A549 (cell line): Measurements from ENCODE around the gene GCK. TPM values are rescaled to one million over a fixed set of nuclear protein-coding genes. Genes with fewer than 3 reads are reported as not detected.
A peak's percentile ranks its signal among the peaks of the same experiment; 100 is the strongest.

ENCODE experiments used
- ATAC-seq, 2 experiments: fragments of 200-7000 bp in 1 of 2; fragments of >200 bp in 1 of 2; cut with Nextera tagmentation in 1 of 2; cut with Tn5 transposase in 1 of 2; 3 replicates each; pipeline versions ENCODE4 v1.8.0 to v1.9.1; 2018 to 2020; ENCODE audit warnings: mild to moderate bottlenecking in 1 of 2, moderate library complexity in 1 of 2
- CTCF ChIA-PET: fragments of 300-600 bp; sonication (Branson Sonifier 250); formaldehyde crosslinking; extraction: SDS; loops from one replicate; lab custom pipeline; 2021; ENCODE audit warnings: antibody characterized with exemption, inconsistent platforms; lab: Yijun Ruan, JAX
- POLR2A ChIA-PET: fragments of 350-600 bp; formaldehyde crosslinking; extraction: SDS; loops from one replicate; lab custom pipeline; 2021; ENCODE audit warnings: antibody characterized with exemption, inconsistent platforms; lab: Yijun Ruan, JAX
- DNase-seq, 2 experiments: peaks; one replicate each; pipeline versions ENCODE4 v3.0.0 to v3.0.0-alpha.2; 2011 to 2016; ENCODE audit warnings: low read depth in 1 of 2, low spot score in 1 of 2
- FAIRE-seq: peaks from 2 replicates; lab custom pipeline; 2011; peaks lifted over from hg19 to GRCh38; lab: Jason Lieb, UNC
- H3K27ac ChIP-seq, 2 experiments: fragments of >200 bp; sonication (Bioruptor Twin); formaldehyde crosslinking; 3 replicates each; pipeline ENCODE4 v1.5.1; 2016 to 2017
- H3K4me1 ChIP-seq: fragments of >200 bp; sonication (Bioruptor Twin); formaldehyde crosslinking; 3 replicates; pipeline ENCODE4 v1.6.1; 2016
- H3K4me2 ChIP-seq: fragments of >200 bp; sonication (Bioruptor Twin); formaldehyde crosslinking; 3 replicates; pipeline ENCODE4 v1.6.1; 2016
- H3K4me3 ChIP-seq: fragments of >200 bp; sonication (Bioruptor Twin); formaldehyde crosslinking; 3 replicates; pipeline ENCODE4 v1.5.1; 2016
- H3K9me3 ChIP-seq: fragments of >200 bp; sonication (Bioruptor Twin); formaldehyde crosslinking; 3 replicates; pipeline ENCODE4 v1.6.1; 2016
- BCL3 ChIP-seq: fragments of >200 bp; sonication (Bioruptor Twin); formaldehyde crosslinking; IDR thresholded peaks from 3 replicates; pipeline ENCODE4 v1.6.1; 2016
- CBX8 ChIP-seq: fragments of 200-600 bp; sonication (generic); IDR thresholded peaks from 2 replicates; pipeline ENCODE4 v1.6.1; 2016
- CEBPB ChIP-seq, 2 experiments: fragments of >200 bp in 1 of 2; sonication (Bioruptor Twin) in 1 of 2; formaldehyde crosslinking in 1 of 2; IDR thresholded peaks; 2 replicates each; pipeline ENCODE4 v1.6.1; 2012 to 2016
- CHD2 ChIP-seq: fragments of 150-350 bp; IDR thresholded peaks from 2 replicates; pipeline ENCODE4 v1.6.1; 2014; ENCODE audit warnings: low read length; ENCODE audit not compliant: partially characterized antibody
- CHD4 ChIP-seq: fragments of 200-600 bp; sonication (generic); IDR thresholded peaks from 2 replicates; pipeline ENCODE4 v1.6.1; 2016; ENCODE audit warnings: antibody characterized with exemption, mild to moderate bottlenecking, borderline replicate concordance
- HMGXB4 ChIP-seq: fragments of 250-450 bp; sonication (Bioruptor Pico); IDR thresholded peaks from 2 replicates; pipeline ENCODE4 v1.5.0; 2021; ENCODE audit warnings: mild to moderate bottlenecking, moderate library complexity, borderline replicate concordance
- KDM1A ChIP-seq: fragments of 200-600 bp; sonication (generic); IDR thresholded peaks from 2 replicates; pipeline ENCODE4 v1.6.1; 2016; ENCODE audit warnings: low read depth, mild to moderate bottlenecking
- NFE2L2 ChIP-seq: fragments of 150-350 bp; conservative IDR thresholded peaks from 2 replicates; pipeline ENCODE4 v1.6.1; 2014; ENCODE audit warnings: low read length
- REST ChIP-seq: fragments of 200-600 bp; sonication (generic); IDR thresholded peaks from 2 replicates; pipeline ENCODE4 v1.6.1; 2016; ENCODE audit warnings: antibody characterized with exemption, mild to moderate bottlenecking, moderate library complexity
- USF2 ChIP-seq: fragments of 450-650 bp; IDR thresholded peaks from 2 replicates; pipeline ENCODE4 v1.6.1; 2014; ENCODE audit warnings: antibody characterized with exemption
- WGBS: methylation state at CpG from one replicate; pipeline ENCODE4 v1.1.6; 2017; ENCODE audit errors: missing lambda C conversion rate; 5-methylcytosine and 5-hydroxymethylcytosine counted together
- polyA plus RNA-seq, 4 experiments: library from polyadenylated mRNA; depleted of rRNA in 3 of 4; stranded (reverse); fragments of >200 nt; fragmentation: RNase III in 1 of 4; extraction: RNeasy Plus Mini Kit Qiagen cat#74134 plus additional on column Dnase treatment in 1 of 4; gene quantifications; 2 replicates in 3 of 4; 3 replicates in 1 of 4; pipeline ENCODE4 v1.2.3, GENCODE V29; 2011 to 2017

GCK gene
- polyA plus RNA-seq, 2 of the 4 experiments (the other 2 are of a cell fraction), result 0.12 TPM; not detected in 1

- WGBS, result 59% methylated on average over 6 of the region's 10 CpGs
- Histone ChIP-seq H3K4me3 (no peak overlapping the region), H3K4me1 (no peaks in the 10 kb centered on the region), H3K27ac (no peak overlapping the region), H3K4me2 (no peak overlapping the region), H3K9me3 (no peaks in the 10 kb centered on the region)
- ATAC-seq (no peak), DNase-seq (no peak), FAIRE-seq (no peak)
- ChIA-PET POLR2A (no interaction called here), CTCF (interaction anchor here (0.5 to 1.2 kb wide), 3 partner anchors 12 to 38 kb away, joined by 3 read pairs; no protein-coding TSS in a partner anchor)
- TF ChIP-seq CBX8 (no peak), CHD2 (no peak), CEBPB (IDR thresholded peaks at IDR 0.05) (no peak), HMGXB4 (CRISPR knock-in tag) (no peak), USF2 (no peak)
These were observed 31.0 kb downstream of the GCK start for GRCh38 chr7:44158096-44158872.

GRCh38 chr7:44157116-44158080, 31.8 kb downstream of the GCK start:
- no peaks in the 10 kb centered on the region for H3K9me3 ChIP-seq
- no peak overlapping the region for H3K4me3 ChIP-seq
- CTCF ChIA-PET, result interaction anchor here (0.5 to 1.2 kb wide), 2 partner anchors 24 to 39 kb away, joined by 3 read pairs; no protein-coding TSS in a partner anchor
- TF ChIP-seq KDM1A (no peak), BCL3 (no peak), CHD4 (no peak), NFE2L2 (no peak), REST (no peak)
- POLR2A ChIA-PET, result no interaction called here
- ATAC-seq (peak in 1 of 2 experiments; percentile 17; a peak in 2 of 6 replicates), DNase-seq (no peak), FAIRE-seq (no peak)
- WGBS, result 66% methylated on average over 13 of the region's 15 CpGs
- no peaks in the 10 kb centered on the region for H3K4me1 ChIP-seq
- no peak overlapping the region for H3K4me2 ChIP-seq
- no peak overlapping the region for H3K27ac ChIP-seq
